Hematopoietic multipotent progenitor cell treated with erythropoietin and hydrocortisone succinate and interleukin-3 and kit ligand, for 6 days (in vitro differentiated cells): ENCODE measurements around the gene THRSP.
"Not testable (repeated sequence)": the region's sequence is repeated elsewhere in the genome, so short reads cannot be mapped to it uniquely, and the experiment has no call there.

Experiments used
- DNase-seq: peaks from one replicate; pipeline ENCODE4 v3.0.0-alpha.2; 2015

Gene THRSP

GRCh38 chr11:78039919-78040671 lies 23.6 kb upstream of the THRSP start:
- DNase-seq = peak; percentile 89

GRCh38 chr11:78040691-78041379 lies 22.8 kb upstream of the THRSP start:
- peak; percentile 32 for DNase-seq

GRCh38 chr11:78041380-78041719 lies 22.3 kb upstream of the THRSP start:
- not testable (repeated sequence) for DNase-seq

- DNase-seq = no peak
Observed at GRCh38 chr11:78041843-78042440, 21.7 kb upstream of the THRSP start.

- DNase-seq = no peak
Observed at GRCh38 chr11:78044706-78045105, 19.0 kb upstream of the THRSP start.

- peak; percentile 77 for DNase-seq
Observed at GRCh38 chr11:78045851-78046485, 17.7 kb upstream of the THRSP start.

GRCh38 chr11:78046486-78046854 lies 17.2 kb upstream of the THRSP start:
- no peak for DNase-seq

- DNase-seq = no peak
Observed at GRCh38 chr11:78048561-78048960, 15.1 kb upstream of the THRSP start.

GRCh38 chr11:78049348-78049747 lies 14.3 kb upstream of the THRSP start:
- DNase-seq = no peak

GRCh38 chr11:78050964-78051831 lies 12.5 kb upstream of the THRSP start:
- DNase-seq = no peak

- no peak for DNase-seq
Observed at GRCh38 chr11:78054971-78055370, 8.7 kb upstream of the THRSP start.

- peak; percentile 32 for DNase-seq
Observed at GRCh38 chr11:78056093-78056492, 7.6 kb upstream of the THRSP start.

- no peak for DNase-seq
Observed at GRCh38 chr11:78057462-78058055, 6.1 kb upstream of the THRSP start.

GRCh38 chr11:78059749-78060328 lies 3.8 kb upstream of the THRSP start:
- DNase-seq = not testable (repeated sequence)

GRCh38 chr11:78060533-78060932 lies 3.1 kb upstream of the THRSP start:
- DNase-seq = no peak

- no peak for DNase-seq
Observed at GRCh38 chr11:78061088-78061920, 2.4 kb upstream of the THRSP start.

GRCh38 chr11:78061921-78062311 lies 1.7 kb upstream of the THRSP start:
- DNase-seq = no peak

GRCh38 chr11:78062671-78063070 lies 990 bp upstream of the THRSP start:
- DNase-seq = no peak

GRCh38 chr11:78065203-78065602 lies 1.5 kb downstream of the THRSP start:
- DNase-seq = no peak

- no peak for DNase-seq
Observed at GRCh38 chr11:78066471-78066870, 2.8 kb downstream of the THRSP start.

GRCh38 chr11:78067704-78068103 lies 4.0 kb downstream of the THRSP start:
- DNase-seq = no peak
